Neural cell (in vitro differentiated cells): ENCODE results near the gene CRTAC1. TPM values are rescaled to one million over a fixed set of nuclear protein-coding genes. Genes with fewer than 3 reads are reported as not detected.

ENCODE experiments used
- H2AFZ ChIP-seq: fragments of 200-600, 300-800 bp; sonication (generic), shearing (Covaris generic); 2 replicates; pipeline ENCODE4 v1.6.0; 2014; ENCODE audit warnings: low read depth, mild to moderate bottlenecking, antibody characterized with exemption, low read length, moderate library complexity
- H3F3A ChIP-seq: fragments of 200-600 bp; shearing (Covaris generic); 2 replicates; pipeline ENCODE4 v1.6.1; 2016; ENCODE audit warnings: mild to moderate bottlenecking, moderate library complexity, mixed read lengths, antibody characterized with exemption, low read length; ENCODE audit not compliant: insufficient read depth, poor library complexity, severe bottlenecking
- H3K27ac ChIP-seq: fragments of 200-600, 300-800 bp; sonication (generic), shearing (Covaris generic); 2 replicates; pipeline ENCODE4 v1.5.1; 2014; ENCODE audit warnings: mild to moderate bottlenecking, low read length, moderate library complexity
- H3K27me3 ChIP-seq: fragments of 300-800, 200-600 bp; sonication (generic), shearing (Covaris generic); 2 replicates; pipeline ENCODE4 v1.6.0; 2014; ENCODE audit warnings: mild to moderate bottlenecking, low read depth, low read length, moderate library complexity; ENCODE audit not compliant: insufficient read depth
- H3K36me3 ChIP-seq: fragments of 300-800, 200-600 bp; sonication (generic), shearing (Covaris generic); 2 replicates; pipeline ENCODE4 v1.5.1; 2014; ENCODE audit warnings: mild to moderate bottlenecking, antibody characterized with exemption, low read length, moderate library complexity; ENCODE audit not compliant: insufficient read depth
- H3K4me2 ChIP-seq: fragments of 300-800, 200-600 bp; sonication (generic), shearing (Covaris generic); 2 replicates; pipeline ENCODE4 v1.6.0; 2014; ENCODE audit warnings: mild to moderate bottlenecking, low read length
- H3K4me3 ChIP-seq: fragments of 300-800, 200-600 bp; sonication (generic), shearing (Covaris generic); 2 replicates; pipeline ENCODE4 v1.5.1; 2014; ENCODE audit warnings: mild to moderate bottlenecking, low read length, moderate library complexity
- H3K79me2 ChIP-seq: fragments of 200-600 bp; shearing (Covaris generic); replicated peaks from 2 replicates; pipeline ENCODE4 v1.6.0; 2014; ENCODE audit warnings: mild to moderate bottlenecking, low read length, moderate library complexity; ENCODE audit not compliant: insufficient read depth
- H3K9ac ChIP-seq: fragments of 300-800, 200-600 bp; sonication (generic), shearing (Covaris generic); 2 replicates; pipeline ENCODE4 v1.6.1; 2016; ENCODE audit warnings: mild to moderate bottlenecking, low read length, mixed read lengths
- H3K9me2 ChIP-seq: fragments of 200-600 bp; shearing (Covaris generic); 2 replicates; pipeline ENCODE4 v1.6.1; 2016; ENCODE audit warnings: mild to moderate bottlenecking, low read length, mixed read lengths; ENCODE audit not compliant: insufficient read depth
- H3K9me3 ChIP-seq: fragments of 200-600, 300-800 bp; sonication (generic), shearing (Covaris generic); 2 replicates; pipeline ENCODE4 v1.6.1; 2016; ENCODE audit warnings: mild to moderate bottlenecking, mixed run types, low read length, moderate library complexity, mixed read lengths
- H4K20me1 ChIP-seq: fragments of 200-600 bp; shearing (Covaris generic); 2 replicates; pipeline ENCODE4 v1.6.1; 2016; ENCODE audit warnings: mild to moderate bottlenecking, mixed run types; ENCODE audit not compliant: insufficient read depth
- EP300 ChIP-seq: fragments of 450-650 bp; conservative IDR thresholded peaks from 2 replicates; pipeline ENCODE4 v1.6.1; 2014; ENCODE audit warnings: antibody characterized with exemption, mild to moderate bottlenecking, moderate library complexity; ENCODE audit not compliant: poor library complexity, severe bottlenecking
- EZH2 ChIP-seq: fragments of 200-600, 300-800 bp; shearing (Covaris generic), sonication (generic); IDR thresholded peaks from 2 replicates; pipeline ENCODE4 v1.6.1; 2014; ENCODE audit warnings: antibody characterized with exemption, low read length, borderline replicate concordance, mild to moderate bottlenecking; ENCODE audit not compliant: insufficient read depth, poor library complexity, severe bottlenecking
- MXI1 ChIP-seq: fragments of 450-650 bp; conservative IDR thresholded peaks from 2 replicates; pipeline ENCODE4 v1.6.1; 2014; ENCODE audit warnings: antibody characterized with exemption, mild to moderate bottlenecking; ENCODE audit not compliant: poor library complexity, severe bottlenecking
- POLR2AphosphoS5 ChIP-seq: IDR thresholded peaks from 2 replicates; pipeline ENCODE4 v1.6.1; 2012
- RAD21 ChIP-seq: fragments of 450-650 bp; conservative IDR thresholded peaks from 2 replicates; pipeline ENCODE4 v1.6.1; 2014; ENCODE audit warnings: antibody characterized with exemption, mild to moderate bottlenecking, moderate library complexity
- REST ChIP-seq: IDR thresholded peaks from 2 replicates; pipeline ENCODE4 v1.6.1; 2012; ENCODE audit warnings: borderline replicate concordance
- SMC3 ChIP-seq: fragments of 450-650 bp; conservative IDR thresholded peaks from 2 replicates; pipeline ENCODE4 v1.6.1; 2014; ENCODE audit warnings: antibody characterized with exemption, mild to moderate bottlenecking, moderate library complexity; ENCODE audit not compliant: poor library complexity
- TAF1 ChIP-seq: IDR thresholded peaks from 2 replicates; pipeline ENCODE4 v1.6.1; 2012; ENCODE audit warnings: low read depth
- polyA plus RNA-seq: library from polyadenylated mRNA; depleted of rRNA; stranded (reverse); fragments of >200 nt; gene quantifications from 2 replicates; pipeline ENCODE4 v1.2.3, GENCODE V29; 2014
- TF ChIP-seq, protein P1 (sequence below): fragments of 450-650 bp; IDR thresholded peaks from 2 replicates; pipeline ENCODE4 v1.5.1; 2014; ENCODE audit warnings: antibody characterized with exemption, mild to moderate bottlenecking, moderate library complexity; ENCODE audit not compliant: poor library complexity, severe bottlenecking

Gene CRTAC1
- polyA plus RNA-seq, 1 donor from 2014 or later, result 1.1 TPM

- Histone ChIP-seq H3K79me2 (no peaks in the 10 kb centered on the region), H3K9me2 (no peaks in the 10 kb centered on the region), H3K9ac (peak overlapping the region; percentile 61), H3K9me3 (no peaks in the 10 kb centered on the region), H3K4me2 (no peak overlapping the region), H3K27me3 (peaks cover 73% of the 10 kb centered on the region), H3K4me3 (peak overlapping the region; percentile 80), H4K20me1 (no peaks in the 10 kb centered on the region), H3F3A (no peaks in the 10 kb centered on the region), H2AFZ (no peak overlapping the region), H3K36me3 (no peaks in the 10 kb centered on the region), H3K27ac (no peak overlapping the region)
- TF ChIP-seq, protein P1, sequence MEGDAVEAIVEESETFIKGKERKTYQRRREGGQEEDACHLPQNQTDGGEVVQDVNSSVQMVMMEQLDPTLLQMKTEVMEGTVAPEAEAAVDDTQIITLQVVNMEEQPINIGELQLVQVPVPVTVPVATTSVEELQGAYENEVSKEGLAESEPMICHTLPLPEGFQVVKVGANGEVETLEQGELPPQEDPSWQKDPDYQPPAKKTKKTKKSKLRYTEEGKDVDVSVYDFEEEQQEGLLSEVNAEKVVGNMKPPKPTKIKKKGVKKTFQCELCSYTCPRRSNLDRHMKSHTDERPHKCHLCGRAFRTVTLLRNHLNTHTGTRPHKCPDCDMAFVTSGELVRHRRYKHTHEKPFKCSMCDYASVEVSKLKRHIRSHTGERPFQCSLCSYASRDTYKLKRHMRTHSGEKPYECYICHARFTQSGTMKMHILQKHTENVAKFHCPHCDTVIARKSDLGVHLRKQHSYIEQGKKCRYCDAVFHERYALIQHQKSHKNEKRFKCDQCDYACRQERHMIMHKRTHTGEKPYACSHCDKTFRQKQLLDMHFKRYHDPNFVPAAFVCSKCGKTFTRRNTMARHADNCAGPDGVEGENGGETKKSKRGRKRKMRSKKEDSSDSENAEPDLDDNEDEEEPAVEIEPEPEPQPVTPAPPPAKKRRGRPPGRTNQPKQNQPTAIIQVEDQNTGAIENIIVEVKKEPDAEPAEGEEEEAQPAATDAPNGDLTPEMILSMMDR, result no peak
- TF ChIP-seq POLR2AphosphoS5, result no peak
- no peak for TF ChIP-seq TAF1
- TF ChIP-seq REST, result no peak
- no peak for TF ChIP-seq MXI1
- TF ChIP-seq EP300, result no peak
- TF ChIP-seq SMC3, result no peak
- TF ChIP-seq EZH2, result no peak
- no peak for TF ChIP-seq RAD21
Observed at GRCh38 chr10:98031440-98031839, 1.0 kb upstream of the CRTAC1 start.

GRCh38 chr10:98030991-98031431 is 590 bp upstream of the CRTAC1 start:
- no peaks in the 10 kb centered on the region for H4K20me1 ChIP-seq
- no peaks in the 10 kb centered on the region for H3K9me3 ChIP-seq
- H3K4me2 ChIP-seq, result no peak overlapping the region
- H3K79me2 ChIP-seq, result no peaks in the 10 kb centered on the region
- peaks cover 71% of the 10 kb centered on the region for H3K27me3 ChIP-seq
- H3K36me3 ChIP-seq, result no peaks in the 10 kb centered on the region
- H3K4me3 ChIP-seq, result peak overlapping the region; percentile 80
- TF ChIP-seq REST, result no peak
- TF ChIP-seq, protein P1, result no peak
- TF ChIP-seq POLR2AphosphoS5, result no peak
- TF ChIP-seq TAF1, result no peak
- no peak for TF ChIP-seq RAD21
- no peak for TF ChIP-seq SMC3
- TF ChIP-seq EP300, result no peak
- TF ChIP-seq EZH2, result no peak
- TF ChIP-seq MXI1, result no peak
- peak overlapping the region; percentile 27 for H2AFZ ChIP-seq
- no peaks in the 10 kb centered on the region for H3F3A ChIP-seq
- no peaks in the 10 kb centered on the region for H3K9me2 ChIP-seq
- H3K9ac ChIP-seq, result peak overlapping the region; percentile 61
- H3K27ac ChIP-seq, result no peak overlapping the region
